B cell (primary cell): ENCODE data around the gene UTRN. TPM values are rescaled to one million over a fixed set of nuclear protein-coding genes. Genes with fewer than 3 reads are reported as not detected.

Source experiments
- ATAC-seq: fragments of 200-7000 bp; cut with Tn5 transposase; one replicate; pipeline ENCODE4 v1.10.0; 2021; ENCODE audit warnings: low read depth, mild to moderate bottlenecking, moderate number of reproducible peaks, moderate library complexity
- CTCF ChIA-PET: fragments of 350-600 bp; sonication (Branson Sonifier 250); formaldehyde crosslinking; loops from one replicate; lab custom pipeline; 2021; ENCODE audit warnings: antibody characterized with exemption, inconsistent platforms; lab: Charles Lee
- POLR2A ChIA-PET: fragments of 350-600 bp; sonication (Branson Sonifier 250); formaldehyde crosslinking; loops from one replicate; lab custom pipeline; 2021; ENCODE audit warnings: antibody characterized with exemption; lab: Charles Lee
- DNase-seq: peaks from one replicate; pipeline ENCODE4 v3.0.0; 2013
- H2AFZ ChIP-seq: 2 replicates; pipeline ENCODE4 v1.6.1; 2012; ENCODE audit warnings: mild to moderate bottlenecking, low read depth, low read length; ENCODE audit not compliant: insufficient read depth, poor library complexity, severe bottlenecking
- H3K27ac ChIP-seq, 2 donors: 1 replicate in 1 of 2; 2 replicates in 1 of 2; pipeline ENCODE4 v1.5.1; 2012 to 2013; ENCODE audit warnings: low read length in 2 of 2, mild to moderate bottlenecking in 2 of 2, moderate library complexity in 1 of 2
- H3K27me3 ChIP-seq, 4 experiments: fragments of 200-600 bp in 1 of 4; sonication (generic) in 1 of 4; replicated peaks in 1 of 4; 1 replicate in 2 of 4; 2 replicates in 2 of 4; pipeline versions ENCODE4 v1.6.1 to v1.7.0; 2013 to 2016; ENCODE audit warnings: low read length in 3 of 4, mild to moderate bottlenecking in 2 of 4, mixed read lengths in 1 of 4, moderate library complexity in 1 of 4; ENCODE audit not compliant: insufficient read depth in 4 of 4, control insufficient read depth in 3 of 4; ENCODE audit errors: control extremely low read depth in 1 of 4
- H3K36me3 ChIP-seq, 2 experiments: replicated peaks in 1 of 2; 1 replicate in 1 of 2; 2 replicates in 1 of 2; pipeline versions ENCODE4 v1.6.1 to v1.7.1; 2013; ENCODE audit warnings: low read length in 1 of 2; ENCODE audit not compliant: insufficient read depth in 2 of 2, control insufficient read depth in 1 of 2; ENCODE audit errors: control extremely low read depth in 1 of 2, extremely low read depth in 1 of 2
- H3K4me1 ChIP-seq, 2 donors: fragments of 200-600 bp in 1 of 2; sonication (generic) in 1 of 2; 1 replicate in 1 of 2; 2 replicates in 1 of 2; pipeline versions ENCODE4 v1.5.1 to v1.6.1; 2013 to 2017; ENCODE audit warnings: low read length in 2 of 2; ENCODE audit not compliant: control insufficient read depth in 2 of 2, insufficient read depth in 2 of 2
- H3K4me2 ChIP-seq: replicated peaks from 2 replicates; pipeline ENCODE3; 2012; ENCODE audit warnings: mild to moderate bottlenecking, low read depth, low read length; ENCODE audit not compliant: poor library complexity, severe bottlenecking
- H3K4me3 ChIP-seq, 5 experiments: fragments of 200-600 bp in 1 of 5; sonication (generic) in 1 of 5; 1 replicate in 3 of 5; 2 replicates in 2 of 5; pipeline versions ENCODE4 v1.5.1 to v1.7.0; 2011 to 2016; ENCODE audit warnings: low read length in 4 of 5, mild to moderate bottlenecking in 4 of 5, low read depth in 2 of 5, control low read depth in 1 of 5, moderate library complexity in 1 of 5; ENCODE audit not compliant: insufficient read depth in 1 of 5; ENCODE audit errors: control extremely low read depth in 1 of 5, extremely low read depth in 1 of 5
- H3K79me2 ChIP-seq: fragments of 200-600 bp; sonication (generic); one replicate; pipeline ENCODE4 v1.6.0; 2016; ENCODE audit warnings: low read length; ENCODE audit not compliant: control insufficient read depth, insufficient read depth
- H3K9ac ChIP-seq: fragments of 200-600 bp; sonication (generic); 2 replicates; pipeline ENCODE4 v1.6.1; 2017; ENCODE audit warnings: mild to moderate bottlenecking, low read length, moderate library complexity
- H3K9me3 ChIP-seq, 3 donors: one replicate each; pipeline versions ENCODE4 v1.6.1 to v1.7.1; 2013; ENCODE audit warnings: low read length in 2 of 3; ENCODE audit not compliant: control insufficient read depth in 2 of 3, insufficient read depth in 1 of 3; ENCODE audit errors: control extremely low read depth in 1 of 3
- H4K20me1 ChIP-seq: 2 replicates; pipeline ENCODE4 v1.6.0; 2012; ENCODE audit warnings: mild to moderate bottlenecking, low read length; ENCODE audit not compliant: insufficient read depth, control insufficient read depth, poor library complexity, severe bottlenecking
- H3K27ac Mint-ChIP-seq: one replicate; pipeline ENCODE4 v1.8.0; 2021; ENCODE audit warnings: mixed read lengths
- H3K27me3 Mint-ChIP-seq: one replicate; pipeline ENCODE4 v1.8.0; 2021; ENCODE audit warnings: mixed read lengths
- H3K4me1 Mint-ChIP-seq: one replicate; pipeline ENCODE4 v1.8.0; 2021; ENCODE audit warnings: mixed read lengths
- H3K4me3 Mint-ChIP-seq: one replicate; pipeline ENCODE4 v1.8.0; 2021; ENCODE audit warnings: mixed read lengths
- H3K9me3 Mint-ChIP-seq: one replicate; pipeline ENCODE4 v1.8.0; 2022; ENCODE audit warnings: mixed read lengths; ENCODE audit not compliant: insufficient read depth
- CTCF ChIP-seq: fragments of 200-600 bp; IDR thresholded peaks from one replicate; pipeline ENCODE4 v1.8.0; 2022; ENCODE audit warnings: antibody characterized with exemption, mild to moderate bottlenecking
- EZH2 ChIP-seq: IDR thresholded peaks from 2 replicates; pipeline ENCODE4 v1.6.1; 2012; ENCODE audit warnings: borderline replicate concordance, low read depth, mild to moderate bottlenecking, moderate library complexity, low read length; ENCODE audit not compliant: insufficient read depth, poor library complexity, severe bottlenecking
- WGBS: methylation state at CpG from one replicate; pipeline ENCODE4 v1.1.5; 2013; ENCODE audit warnings: missing lambda C conversion rate; ENCODE audit not compliant: insufficient coverage; 5-methylcytosine and 5-hydroxymethylcytosine counted together
- intact Hi-C: fragments of 100-400 bp; cut with micrococcal nuclease; formaldehyde crosslinking; loops from one replicate; pipeline ENCODE4 v1.10.0; 2022
- polyA plus RNA-seq: library from polyadenylated mRNA; depleted of rRNA; stranded (reverse); fragments of >200 nt; gene quantifications from 2 replicates; pipeline ENCODE4 v1.2.3, GENCODE V29; 2012
- total RNA-seq, 2 donors: library from RNA; stranded (reverse); fragments of 120-200 nt in 1 of 2; gene quantifications; 1 replicate in 1 of 2; 2 replicates in 1 of 2; pipeline versions ENCODE4 v1.2.3 to v1.2.4, GENCODE V29; 2013 to 2022

UTRN gene
- total and polyA plus RNA-seq, 2 donors (not counting 1 experiment from before 2014, with no cell fraction given) = 40.0 to 224 TPM

- CTCF ChIA-PET = interaction anchor here (0.5 kb wide), 1 partner anchor 10 kb away, joined by 3 read pairs; no protein-coding TSS in a partner anchor
- H3K27ac Mint-ChIP-seq = no peak overlapping the region
- no peak for TF ChIP-seq CTCF
- no peak for TF ChIP-seq EZH2
- H3K4me1 Mint-ChIP-seq = peaks cover 5% of the 10 kb centered on the region
- 100% methylated on average over 3 of the region's 4 CpGs for WGBS
- H3K4me3 Mint-ChIP-seq = no peak overlapping the region
- no peaks in the 10 kb centered on the region for H3K9me3 Mint-ChIP-seq
- H2AFZ ChIP-seq = no peak overlapping the region
- POLR2A ChIA-PET = no interaction called here
- H3K36me3 ChIP-seq = no peaks in the 10 kb centered on the region
- peaks cover 22% of the 10 kb centered on the region for H3K27me3 Mint-ChIP-seq
- no peak overlapping the region for H3K9ac ChIP-seq
- intact Hi-C loops = no loop called here
- H3K4me1 ChIP-seq = peaks cover under 1 to 2% of the 10 kb centered on the region in 2 donors
- H3K27ac ChIP-seq = no peak overlapping the region
- no peaks in the 10 kb centered on the region for H3K9me3 ChIP-seq
- H3K27me3 ChIP-seq = peaks cover 0 to 12% (median 7%) of the 10 kb centered on the region in 4 experiments
- H3K79me2 ChIP-seq = no peaks in the 10 kb centered on the region
- DNase-seq = no peak
- H4K20me1 ChIP-seq = no peaks in the 10 kb centered on the region
- no peak overlapping the region for H3K4me2 ChIP-seq
- no peak for ATAC-seq
- H3K4me3 ChIP-seq = no peak overlapping the region
Measured at GRCh38 chr6:144278659-144279314, 6.3 kb upstream of the UTRN start.

GRCh38 chr6:144279484-144280150 lies 5.5 kb upstream of the UTRN start:
- H2AFZ ChIP-seq = no peak overlapping the region
- no peaks in the 10 kb centered on the region for H4K20me1 ChIP-seq
- intact Hi-C loops = loop anchor here (10.0 kb wide), 1 partner anchor 205 kb away; no protein-coding TSS in a partner anchor
- H3K4me2 ChIP-seq = no peak overlapping the region
- ChIA-PET CTCF (interaction anchor here (0.5 kb wide), 1 partner anchor 11 kb away, joined by 3 read pairs; no protein-coding TSS in a partner anchor), POLR2A (no interaction called here)
- no peak for ATAC-seq
- no peak for DNase-seq
- H3K4me3 ChIP-seq = no peak overlapping the region
- WGBS = no CpG with 5 or more reads among the region's 2 CpGs
- H3K9me3 Mint-ChIP-seq = no peaks in the 10 kb centered on the region
- H3K27ac ChIP-seq = no peak overlapping the region
- H3K79me2 ChIP-seq = no peaks in the 10 kb centered on the region
- peaks cover 12% of the 10 kb centered on the region for H3K4me1 Mint-ChIP-seq
- H3K27me3 ChIP-seq = peaks cover 0 to 12% (median 7%) of the 10 kb centered on the region in 4 experiments
- H3K9ac ChIP-seq = no peak overlapping the region
- H3K4me1 ChIP-seq = peaks cover 9 to 10% of the 10 kb centered on the region in 2 donors
- no peaks in the 10 kb centered on the region for H3K9me3 ChIP-seq
- H3K36me3 ChIP-seq = no peaks in the 10 kb centered on the region
- no peak overlapping the region for H3K27ac Mint-ChIP-seq
- H3K4me3 Mint-ChIP-seq = no peak overlapping the region
- peaks cover 28% of the 10 kb centered on the region for H3K27me3 Mint-ChIP-seq
- TF ChIP-seq EZH2 (no peak), CTCF (no peak)
